K562 (cell line): ENCODE measurements around the gene VGLL2. TPM values are rescaled to one million over a fixed set of nuclear protein-coding genes. Genes with fewer than 3 reads are reported as not detected.

Experiments
- ARID3A ChIP-seq: IDR thresholded peaks from 2 replicates; pipeline ENCODE4 v1.6.1; 2012; ENCODE audit warnings: low read depth, low read length, improper control_type of control experiment, borderline replicate concordance
- BRCA1 ChIP-seq, 2 experiments: fragments of 450-650 bp in 1 of 2; sonication (generic) in 1 of 2; formaldehyde crosslinking in 1 of 2; IDR thresholded peaks; 2 replicates each; pipeline versions ENCODE4 v1.5.0 to v1.6.1; 2017 to 2020; ENCODE audit warnings: mild to moderate bottlenecking in 1 of 2, missing genetic modification reagents in 1 of 2
- CHD7 ChIP-seq: fragments of 200-600 bp; sonication (generic); IDR thresholded peaks from one replicate; pipeline ENCODE4 v1.6.1; 2012; ENCODE audit warnings: mild to moderate bottlenecking, low read depth, low read length, inconsistent platforms
- IRF1 ChIP-seq: sonication (generic); formaldehyde crosslinking; IDR thresholded peaks from 2 replicates; pipeline ENCODE4 v1.8.0; 2022; ENCODE audit warnings: missing genetic modification reagents, mild to moderate bottlenecking, borderline replicate concordance
- MCM7 ChIP-seq, 2 experiments: fragments of 450-650 bp; IDR thresholded peaks; 2 replicates each; pipeline ENCODE4 v1.6.1; 2016 to 2018
- TRIM28 ChIP-seq: fragments of 450-650 bp; IDR thresholded peaks from 2 replicates; pipeline ENCODE4 v1.6.1; 2017
- ZNF165 ChIP-seq: fragments of 250-450 bp; sonication (Bioruptor Pico); IDR thresholded peaks from 2 replicates; pipeline ENCODE4 v1.4.0; 2020; ENCODE audit warnings: borderline replicate concordance
- polyA plus RNA-seq, 8 experiments: library from polyadenylated mRNA; depleted of rRNA in 4 of 8; stranded (reverse) in 5 of 8; unstranded in 3 of 8; fragments of >200 nt; fragmentation: Nextera tagmentation in 2 of 8; fragmentation: Illumina TruSeq in 1 of 8; extraction: Ambion mirVana in 2 of 8; extraction: Trizol in 1 of 8; gene quantifications; 2 replicates each; pipeline versions ENCODE4 v1.2.1 to v1.2.3, GENCODE V29; 2011 to 2014; ENCODE audit warnings: inconsistent platforms in 1 of 8, missing spikeins in 1 of 8
- total RNA-seq, 7 experiments: library from RNA; depleted of rRNA in 6 of 7; stranded (reverse); fragments of >200 nt in 6 of 7; fragmentation: Illumina TruSeq in 2 of 7; extraction: Trizol in 2 of 7; gene quantifications; 2 replicates each; pipeline versions ENCODE4 v1.2.1 to v1.2.3, GENCODE V29; 2011 to 2021; ENCODE audit warnings: low replicate concordance in 1 of 7

Gene VGLL2
- total and polyA plus RNA-seq, 9 of the 15 experiments (the other 6 are each of a cell fraction or from before 2014, with no cell fraction given) = not detected

GRCh38 chr6:117264369-117264691, 1.0 kb upstream of the VGLL2 start (continued):
- TF ChIP-seq IRF1 (CRISPR knock-in tag) (no peak), ZNF165 (CRISPR knock-in tag) (no peak), CHD7 (no peak), MCM7 (IDR thresholded peaks at IDR 0.05) (no peak), TRIM28 (no peak), BRCA1 (IDR thresholded peaks at IDR 0.05) (no peak), BRCA1 (CRISPR knock-in tag; IDR thresholded peaks at IDR 0.05) (no peak), ARID3A (no peak)
